Neuron (in vitro differentiated cells): ENCODE data around the gene RPS6KA2.
"Not testable (repeated sequence)": the region's sequence is repeated elsewhere in the genome, so short reads cannot be mapped to it uniquely, and the experiment has no call there.

ENCODE experiments used
- H2AFZ ChIP-seq: one replicate; pipeline ENCODE4 v1.6.1; 2013; ENCODE audit warnings: low read depth, mild to moderate bottlenecking, inconsistent platforms, low read length, moderate library complexity
- H3K27me3 ChIP-seq: one replicate; pipeline ENCODE4 v1.6.1; 2013; ENCODE audit warnings: low read length; ENCODE audit not compliant: insufficient read depth
- H3K36me3 ChIP-seq: one replicate; pipeline ENCODE4 v1.6.1; 2013; ENCODE audit warnings: low read length; ENCODE audit not compliant: insufficient read depth
- H3K4me1 ChIP-seq: one replicate; pipeline ENCODE4 v1.6.1; 2013; ENCODE audit warnings: low read length; ENCODE audit not compliant: insufficient read depth
- H3K4me3 ChIP-seq: 2 replicates; pipeline ENCODE4 v1.5.1; 2013; ENCODE audit warnings: mild to moderate bottlenecking, low read length, moderate library complexity
- H3K9me3 ChIP-seq: one replicate; pipeline ENCODE4 v1.6.1; 2013; ENCODE audit warnings: low read length

RPS6KA2 gene

GRCh38 chr6:166381733-166382499 lies 245.1 kb downstream of the RPS6KA2 start:
- Histone ChIP-seq H3K36me3 (no peaks in the 10 kb centered on the region), H3K4me3 (peak overlapping the region; percentile 91), H3K4me1 (peaks cover 13% of the 10 kb centered on the region), H2AFZ (peak overlapping the region; percentile 66), H3K27me3 (no peaks in the 10 kb centered on the region), H3K9me3 (no peaks in the 10 kb centered on the region)

GRCh38 chr6:166381381-166381732 lies 245.7 kb downstream of the RPS6KA2 start:
- Histone ChIP-seq H3K9me3 (no peaks in the 10 kb centered on the region), H3K4me3 (peak overlapping the region; percentile 91), H2AFZ (peak overlapping the region; percentile 66), H3K27me3 (no peaks in the 10 kb centered on the region), H3K4me1 (peaks cover 13% of the 10 kb centered on the region), H3K36me3 (no peaks in the 10 kb centered on the region)

GRCh38 chr6:166379800-166380199 lies 247.3 kb downstream of the RPS6KA2 start:
- no peaks in the 10 kb centered on the region for H3K27me3 ChIP-seq
- no peak overlapping the region for H2AFZ ChIP-seq
- H3K36me3 ChIP-seq, result no peaks in the 10 kb centered on the region
- no peak overlapping the region for H3K4me3 ChIP-seq
- peaks cover 13% of the 10 kb centered on the region for H3K4me1 ChIP-seq
- no peaks in the 10 kb centered on the region for H3K9me3 ChIP-seq

- H3K9me3 ChIP-seq, result no peaks in the 10 kb centered on the region
- no peaks in the 10 kb centered on the region for H3K36me3 ChIP-seq
- H2AFZ ChIP-seq, result no peak overlapping the region
- H3K27me3 ChIP-seq, result no peaks in the 10 kb centered on the region
- no peak overlapping the region for H3K4me3 ChIP-seq
- peaks cover 13% of the 10 kb centered on the region for H3K4me1 ChIP-seq
Observed at GRCh38 chr6:166379103-166379586, 247.9 kb downstream of the RPS6KA2 start.

GRCh38 chr6:166377721-166378120 lies 249.3 kb downstream of the RPS6KA2 start:
- no peak overlapping the region for H2AFZ ChIP-seq
- no peaks in the 10 kb centered on the region for H3K27me3 ChIP-seq

GRCh38 chr6:166375013-166375412 lies 252.0 kb downstream of the RPS6KA2 start:
- no peaks in the 10 kb centered on the region for H3K36me3 ChIP-seq
- H2AFZ ChIP-seq, result no peak overlapping the region
- H3K27me3 ChIP-seq, result no peaks in the 10 kb centered on the region
- peaks cover 1% of the 10 kb centered on the region for H3K4me1 ChIP-seq
- H3K9me3 ChIP-seq, result no peaks in the 10 kb centered on the region
- H3K4me3 ChIP-seq, result no peak overlapping the region

More at GRCh38 chr6:166377721-166378120, 249.3 kb downstream of the RPS6KA2 start:
- H3K36me3 ChIP-seq, result no peaks in the 10 kb centered on the region
- no peak overlapping the region for H3K4me3 ChIP-seq
- peaks cover 10% of the 10 kb centered on the region for H3K4me1 ChIP-seq
- no peaks in the 10 kb centered on the region for H3K9me3 ChIP-seq

- Histone ChIP-seq H3K36me3 (no peaks in the 10 kb centered on the region), H3K27me3 (no peaks in the 10 kb centered on the region), H3K9me3 (no peaks in the 10 kb centered on the region), H3K4me1 (peaks cover 18% of the 10 kb centered on the region), H3K4me3 (no peak overlapping the region), H2AFZ (no peak overlapping the region)
Observed at GRCh38 chr6:166370489-166370888, 256.6 kb downstream of the RPS6KA2 start.

- no peaks in the 10 kb centered on the region for H3K27me3 ChIP-seq
- no peaks in the 10 kb centered on the region for H3K36me3 ChIP-seq
- H3K4me3 ChIP-seq, result no peak overlapping the region
- H2AFZ ChIP-seq, result no peak overlapping the region
- H3K4me1 ChIP-seq, result peaks cover 24% of the 10 kb centered on the region
- H3K9me3 ChIP-seq, result no peaks in the 10 kb centered on the region
Observed at GRCh38 chr6:166369782-166370181, 257.3 kb downstream of the RPS6KA2 start.

- H3K36me3 ChIP-seq, result peaks cover 6% of the 10 kb centered on the region
- H3K4me1 ChIP-seq, result peaks cover 32% of the 10 kb centered on the region
- no peak overlapping the region for H2AFZ ChIP-seq
- no peaks in the 10 kb centered on the region for H3K9me3 ChIP-seq
- H3K27me3 ChIP-seq, result no peaks in the 10 kb centered on the region
- H3K4me3 ChIP-seq, result no peak overlapping the region
Observed at GRCh38 chr6:166366921-166367320, 260.1 kb downstream of the RPS6KA2 start.

GRCh38 chr6:166365806-166366205 lies 261.2 kb downstream of the RPS6KA2 start:
- Histone ChIP-seq H3K4me3 (no peak overlapping the region), H2AFZ (peak overlapping the region; percentile 13), H3K9me3 (no peaks in the 10 kb centered on the region), H3K36me3 (peaks cover 6% of the 10 kb centered on the region), H3K4me1 (peaks cover 36% of the 10 kb centered on the region), H3K27me3 (no peaks in the 10 kb centered on the region)

GRCh38 chr6:166365221-166365620 lies 261.8 kb downstream of the RPS6KA2 start:
- Histone ChIP-seq H3K4me1 (peaks cover 39% of the 10 kb centered on the region), H3K4me3 (no peak overlapping the region), H3K27me3 (no peaks in the 10 kb centered on the region)

GRCh38 chr6:166364456-166364855 lies 262.6 kb downstream of the RPS6KA2 start:
- Histone ChIP-seq H3K36me3 (peaks cover 6% of the 10 kb centered on the region), H3K4me1 (peaks cover 33% of the 10 kb centered on the region), H3K9me3 (no peaks in the 10 kb centered on the region), H3K27me3 (no peaks in the 10 kb centered on the region), H3K4me3 (no peak overlapping the region), H2AFZ (no peak overlapping the region)

More at GRCh38 chr6:166365221-166365620, 261.8 kb downstream of the RPS6KA2 start:
- Histone ChIP-seq H2AFZ (peak overlapping the region; percentile 13), H3K9me3 (no peaks in the 10 kb centered on the region), H3K36me3 (peaks cover 6% of the 10 kb centered on the region)

GRCh38 chr6:166362427-166362826 lies 264.6 kb downstream of the RPS6KA2 start:
- H2AFZ ChIP-seq, H3K36me3 ChIP-seq, H3K27me3 ChIP-seq, H3K9me3 ChIP-seq, H3K4me3 ChIP-seq: not testable (repeated sequence)
- H3K4me1 ChIP-seq, result peaks cover 33% of the 10 kb centered on the region

GRCh38 chr6:166361077-166361429 lies 266.0 kb downstream of the RPS6KA2 start:
- Histone ChIP-seq H2AFZ (no peak overlapping the region), H3K4me1 (peaks cover 27% of the 10 kb centered on the region), H3K9me3 (no peaks in the 10 kb centered on the region), H3K36me3 (peaks cover 6% of the 10 kb centered on the region), H3K4me3 (no peak overlapping the region), H3K27me3 (no peaks in the 10 kb centered on the region)
